ENCODE data around the gene NDUFS6. TPM values are rescaled to one million over a fixed set of nuclear protein-coding genes. Genes with fewer than 3 reads are reported as not detected.
A peak's percentile ranks its signal among the peaks of the same experiment; 100 is the strongest.
"Not testable (repeated sequence)": the region's sequence is repeated elsewhere in the genome, so short reads cannot be mapped to it uniquely, and the experiment has no call there.

The NDUFS6 gene
- total RNA-seq, 1 donor: 30.9 TPM

- DNase-seq (ENCODE audit: low read depth): no peak
- no peak for TF ChIP-seq CTCF (IDR thresholded peaks at IDR 0.05; ENCODE audit: insufficient read depth, low read length)
- no peak overlapping the region for H3K4me3 ChIP-seq (ENCODE audit: low read depth, low read length)
Observed at GRCh38 chr5:1788200-1788599, 13.0 kb upstream of the NDUFS6 start.

- DNase-seq (ENCODE audit: low read depth): no peak
- TF ChIP-seq CTCF (IDR thresholded peaks at IDR 0.05; ENCODE audit: insufficient read depth, low read length): no peak
- H3K4me3 ChIP-seq (ENCODE audit: low read depth, low read length): no peak overlapping the region
Observed at GRCh38 chr5:1788828-1789227, 12.4 kb upstream of the NDUFS6 start.

GRCh38 chr5:1789438-1789833 lies 11.8 kb upstream of the NDUFS6 start:
- DNase-seq (ENCODE audit: low read depth): peak; percentile 71
- H3K4me3 ChIP-seq (ENCODE audit: low read depth, low read length): not testable (repeated sequence)

- H3K4me3 ChIP-seq (ENCODE audit: low read depth, low read length): peak overlapping the region; percentile 44
- no peak for TF ChIP-seq CTCF (IDR thresholded peaks at IDR 0.05; ENCODE audit: insufficient read depth, low read length)
- peak; percentile 89 for DNase-seq (ENCODE audit: low read depth)
Observed at GRCh38 chr5:1789834-1790471, 11.3 kb upstream of the NDUFS6 start.

GRCh38 chr5:1791176-1791575 lies 10.0 kb upstream of the NDUFS6 start:
- TF ChIP-seq CTCF (IDR thresholded peaks at IDR 0.05; ENCODE audit: insufficient read depth, low read length): no peak
- no peak overlapping the region for H3K4me3 ChIP-seq (ENCODE audit: low read depth, low read length)
- DNase-seq (ENCODE audit: low read depth): no peak

GRCh38 chr5:1792842-1793266 lies 8.4 kb upstream of the NDUFS6 start:
- H3K4me3 ChIP-seq (ENCODE audit: low read depth, low read length): no peak overlapping the region

GRCh38 chr5:1793301-1793740 lies 7.9 kb upstream of the NDUFS6 start:
- H3K4me3 ChIP-seq (ENCODE audit: low read depth, low read length): no peak overlapping the region
- TF ChIP-seq CTCF (IDR thresholded peaks at IDR 0.05; ENCODE audit: insufficient read depth, low read length): no peak
- peak; percentile 43 for DNase-seq (ENCODE audit: low read depth)

More at GRCh38 chr5:1792842-1793266, 8.4 kb upstream of the NDUFS6 start:
- TF ChIP-seq CTCF (IDR thresholded peaks at IDR 0.05; ENCODE audit: insufficient read depth, low read length): no peak
- DNase-seq (ENCODE audit: low read depth): peak; percentile 73
